ENCODE measurements around the gene FITM2.

GRCh38 chr20:44324343-44324742, 13.3 kb upstream of the FITM2 start:
- no peak for TF ChIP-seq CTCF (IDR thresholded peaks at IDR 0.05; ENCODE audit: extremely low read depth in 1 of 2, insufficient read depth in 1 of 2, low read depth in 1 of 2, low read length in 2 of 2)
- TF ChIP-seq POLR2A (IDR thresholded peaks at IDR 0.05; ENCODE audit: low read depth, low read length): no peak
